Measurements from ENCODE around the gene KRT80. TPM values are rescaled to one million over a fixed set of nuclear protein-coding genes. Genes with fewer than 3 reads are reported as not detected.

KRT80 gene
- under 0.01 TPM in 1 of 2 replicates, not detected in the other for total RNA-seq

DNA sequence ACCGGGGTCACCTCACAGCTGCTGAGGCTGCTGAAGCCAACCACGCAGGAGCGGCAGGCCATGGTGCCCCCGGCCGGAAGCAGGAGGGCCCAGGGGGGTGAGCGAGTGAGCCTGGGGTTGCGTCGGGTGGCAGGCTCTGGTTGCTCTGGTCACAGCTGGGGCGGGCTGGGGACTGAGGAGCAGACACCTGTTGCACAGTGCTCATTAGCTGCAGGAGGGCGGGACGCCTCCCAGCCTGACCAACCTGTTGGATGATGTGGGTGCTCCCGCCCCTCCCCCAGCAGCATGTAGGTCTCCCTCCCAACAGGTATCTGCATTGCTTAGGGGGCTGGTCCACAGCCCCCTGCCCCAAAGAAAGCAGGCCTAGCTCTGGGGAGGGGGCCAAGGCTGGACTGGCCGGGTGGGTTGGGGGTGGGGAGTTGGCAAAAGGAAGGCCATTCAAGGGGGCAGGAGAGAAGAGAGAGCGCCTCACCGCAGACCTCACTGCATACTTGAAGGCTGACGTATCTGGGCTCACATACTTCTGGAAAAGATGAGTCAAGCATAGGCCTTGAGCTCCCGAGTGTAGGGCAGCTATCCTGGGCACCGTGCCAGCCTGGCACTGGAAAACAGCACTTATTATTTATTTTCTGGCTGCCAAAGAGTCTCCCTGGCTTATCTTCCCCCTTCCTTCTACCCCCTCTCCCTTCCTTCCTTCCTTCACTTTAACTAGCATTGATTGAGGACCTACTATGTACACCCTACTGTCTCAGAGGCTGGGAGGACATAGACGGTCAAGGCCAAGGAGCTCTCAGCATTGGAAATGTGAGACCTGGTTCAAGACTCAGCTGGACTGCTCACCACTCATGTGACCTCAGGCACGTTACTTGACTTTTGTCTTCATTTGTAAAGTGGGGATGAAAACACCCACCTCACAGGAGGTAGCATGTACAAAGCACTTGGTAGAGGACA lies at the start of gene KRT80:
Gene KRT80, minus strand, starts transcription at position 174 of the 951 bp plus-strand sequence. Its CDS starts 112 bp downstream, at position 62.

DNA sequence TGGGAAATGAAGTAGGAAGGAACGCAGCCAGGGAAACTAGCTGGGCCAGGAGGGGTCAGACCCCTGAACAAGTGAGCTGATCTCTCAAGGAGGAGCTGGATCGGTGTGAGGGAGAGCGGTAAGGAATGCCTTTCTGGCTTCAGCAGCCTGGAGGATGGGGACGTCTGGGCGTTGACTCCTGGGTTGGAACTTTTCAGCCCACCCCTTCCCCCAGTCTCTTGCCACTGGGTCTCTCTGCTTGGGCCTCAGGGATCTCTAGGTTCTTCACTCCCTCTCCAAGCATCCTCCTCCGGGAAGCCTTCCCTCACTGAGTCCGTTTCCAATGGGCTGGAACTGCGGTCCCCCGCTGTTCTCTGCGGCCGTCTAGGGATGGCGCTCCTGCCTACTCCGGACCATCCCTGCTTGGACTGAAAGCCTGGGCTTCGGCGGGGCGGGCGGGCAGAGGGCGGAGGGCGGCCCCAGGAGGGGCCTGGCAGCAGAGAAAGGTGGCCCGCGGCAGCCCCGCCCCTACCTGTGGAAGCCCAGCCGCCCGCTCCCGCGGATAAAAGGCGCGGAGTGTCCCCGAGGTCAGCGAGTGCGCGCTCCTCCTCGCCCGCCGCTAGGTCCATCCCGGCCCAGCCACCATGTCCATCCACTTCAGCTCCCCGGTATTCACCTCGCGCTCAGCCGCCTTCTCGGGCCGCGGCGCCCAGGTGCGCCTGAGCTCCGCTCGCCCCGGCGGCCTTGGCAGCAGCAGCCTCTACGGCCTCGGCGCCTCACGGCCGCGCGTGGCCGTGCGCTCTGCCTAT lies 41.1 kb upstream of the KRT80 start, which contains the start of gene KRT7:
Gene KRT7, plus strand, starts transcription at position 570 of the 788 bp plus-strand sequence. Its CDS starts 54 bp downstream, at position 624.

Other genes starting within 250 kb of the KRT80 start
- 12.5 and 12.9 TPM in 2 replicates for gene ACVR1B, start 240.3 kb downstream of the KRT80 start, total RNA-seq
- gene TAMALIN, start 185.1 kb downstream of the KRT80 start, total RNA-seq, result 2.3 and 4.8 TPM in 2 replicates
- gene NR4A1, start 140.6 kb downstream of the KRT80 start, total RNA-seq, result 1.2 and 1.5 TPM in 2 replicates
- gene ATG101, start 122.0 kb downstream of the KRT80 start, total RNA-seq, result 35.6 and 36.0 TPM in 2 replicates
- gene SMIM41, start 112.3 kb downstream of the KRT80 start, total RNA-seq, result 0.20 TPM in 1 of 2 replicates, not detected in the other
- 0.78 TPM in 1 of 2 replicates, not detected in the other for gene KRT7, start 41.2 kb upstream of the KRT80 start, total RNA-seq
- gene KRT86, start 82.6 kb upstream of the KRT80 start, total RNA-seq, result not detected in 2 replicates
- not detected in 2 replicates for gene KRT81, start 99.5 kb upstream of the KRT80 start, total RNA-seq
- not detected in 2 replicates for gene KRT83, start 129.4 kb upstream of the KRT80 start, total RNA-seq
- gene KRT85, start 175.5 kb upstream of the KRT80 start, total RNA-seq, result not detected in 2 replicates
- gene KRT84, start 193.6 kb upstream of the KRT80 start, total RNA-seq, result not detected in 2 replicates
- gene KRT82, start 214.3 kb upstream of the KRT80 start, total RNA-seq, result not detected in 2 replicates
- gene KRT75, start 242.4 kb upstream of the KRT80 start, total RNA-seq, result not detected in 2 replicates